NCI-H460 (cell line): ENCODE data around the gene MIGA1. TPM values are rescaled to one million over a fixed set of nuclear protein-coding genes. Genes with fewer than 3 reads are reported as not detected.
"Not testable (repeated sequence)": the region's sequence is repeated elsewhere in the genome, so short reads cannot be mapped to it uniquely, and the experiment has no call there.

ENCODE experiments used
- DNase-seq: peaks from one replicate; pipeline ENCODE4 v3.0.0-alpha.2; 2016; ENCODE audit warnings: low read depth; ENCODE audit errors: extremely low read depth
- polyA plus RNA-seq: library from polyadenylated mRNA; depleted of rRNA; stranded (reverse); fragments of >200 nt; gene quantifications from 2 replicates; pipeline ENCODE4 v1.2.3, GENCODE V29; 2014; cell fraction: nucleus; rRNA removed
- total RNA-seq: library from RNA; depleted of rRNA; stranded (reverse); fragments of >200 nt; shearing (Covaris generic); gene quantifications from 2 replicates; pipeline ENCODE4 v1.2.3, GENCODE V29; 2014; rRNA removed

Gene MIGA1, protein sequence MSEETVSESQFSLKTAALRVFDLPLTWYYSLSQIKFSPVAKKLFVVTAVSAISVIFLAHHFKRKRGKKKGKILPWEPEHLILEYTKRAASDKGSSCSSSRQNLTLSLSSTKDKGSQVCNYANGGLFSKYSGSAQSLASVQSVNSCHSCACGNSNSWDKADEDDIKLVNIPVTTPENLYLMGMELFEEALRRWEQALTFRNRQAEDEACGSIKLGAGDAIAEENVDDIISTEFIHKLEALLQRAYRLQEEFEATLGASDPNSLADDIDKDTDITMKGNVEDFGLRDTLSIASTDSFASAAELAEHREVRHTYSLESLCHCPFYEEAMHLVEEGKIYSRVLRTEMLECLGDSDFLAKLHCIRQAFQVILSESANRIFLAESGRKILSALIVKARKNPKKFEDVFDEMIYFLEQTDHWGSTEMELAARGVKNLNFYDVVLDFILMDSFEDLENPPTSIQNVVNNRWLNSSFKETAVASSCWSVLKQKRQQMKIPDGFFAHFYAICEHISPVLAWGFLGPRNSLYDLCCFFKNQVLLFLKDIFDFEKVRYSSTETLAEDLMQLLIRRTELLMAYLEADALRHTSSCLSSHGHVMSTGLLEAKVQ
- total RNA-seq = 14.4 and 15.7 TPM in 2 replicates
- polyA plus RNA-seq = 10.3 and 10.4 TPM in 2 replicates

DNA sequence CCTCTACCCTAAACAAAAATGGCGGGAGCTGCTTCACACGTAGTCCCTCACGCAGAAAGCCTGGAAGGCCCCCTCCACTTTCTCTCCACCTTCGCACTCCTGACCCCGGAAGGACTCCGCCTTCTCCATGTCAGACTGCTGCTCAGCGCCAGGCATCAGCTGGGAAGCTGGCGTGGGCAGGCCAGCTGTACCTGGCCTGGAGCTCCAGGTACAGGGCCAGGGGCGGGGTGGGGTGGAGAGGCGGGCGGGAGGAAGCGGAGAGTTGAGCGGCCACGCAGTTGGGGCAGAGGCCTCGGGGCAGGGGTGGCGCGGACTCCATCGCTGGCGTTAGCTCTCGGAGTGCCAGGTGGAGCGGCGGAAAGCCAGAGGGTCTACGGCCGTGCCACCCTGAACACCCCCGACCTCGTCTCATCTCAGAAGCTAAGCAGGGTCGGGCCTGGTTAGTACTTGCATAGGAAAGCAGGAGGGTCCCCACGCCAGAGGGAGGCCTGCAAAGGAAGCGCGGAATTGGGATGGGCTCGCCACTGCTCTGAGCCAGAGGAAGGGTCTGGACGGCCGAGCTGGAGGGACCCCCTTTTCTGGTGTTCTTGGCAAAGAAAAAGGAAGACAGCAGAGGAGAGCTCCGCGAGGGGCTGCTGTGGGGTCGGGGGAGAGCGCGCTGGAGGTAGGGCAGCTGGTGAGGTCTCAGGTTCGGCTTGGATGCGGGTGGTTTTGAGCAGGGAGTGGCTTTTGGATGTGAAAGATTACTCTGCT, at the start of gene MIGA1:
MIGA1 (plus strand) TSS at position 121 of the 753 bp plus-strand sequence. CDS start 3,604 bp downstream, outside the sequence.
- DNase-seq = peak; percentile 78

DNA sequence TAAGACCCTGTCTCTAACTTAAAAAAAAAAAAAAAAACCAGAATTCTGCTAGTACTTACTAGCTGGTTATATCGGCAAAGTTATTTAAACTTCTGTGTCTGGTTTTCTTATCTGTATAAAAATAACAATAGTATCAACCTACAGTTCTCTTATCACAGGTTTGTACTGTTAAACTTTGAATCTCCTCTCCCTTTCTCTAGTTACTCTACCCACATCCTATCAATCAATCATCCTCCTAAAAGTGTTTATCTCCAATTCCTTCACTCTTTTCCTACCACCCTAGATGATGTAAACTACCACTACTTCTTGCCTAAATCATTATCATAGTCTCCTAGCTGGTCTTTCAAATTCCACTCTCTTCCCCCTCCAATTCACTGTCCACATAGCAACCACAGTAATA, 47.4 kb upstream of the MIGA1 start:
- DNase-seq = no peak

DNA sequence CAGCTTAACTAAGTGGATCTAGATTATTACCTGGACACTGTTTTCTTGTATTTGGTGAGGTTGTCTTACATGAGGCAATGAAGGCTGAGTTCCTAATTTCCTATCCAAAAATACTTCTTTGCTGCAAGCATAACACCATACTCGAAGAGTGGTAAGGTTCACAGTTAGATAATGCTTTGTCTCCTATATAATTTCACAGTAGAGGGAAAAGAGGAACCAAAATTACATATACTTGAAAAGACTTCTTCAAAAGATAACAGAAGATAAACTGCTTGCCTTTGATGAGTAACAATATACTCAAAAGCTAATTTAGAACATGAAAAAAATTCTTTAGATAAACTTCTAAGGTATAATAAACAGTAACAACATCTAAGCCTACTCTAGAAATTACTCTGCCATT, 40.2 kb upstream of the MIGA1 start:
- no peak for DNase-seq

DNA sequence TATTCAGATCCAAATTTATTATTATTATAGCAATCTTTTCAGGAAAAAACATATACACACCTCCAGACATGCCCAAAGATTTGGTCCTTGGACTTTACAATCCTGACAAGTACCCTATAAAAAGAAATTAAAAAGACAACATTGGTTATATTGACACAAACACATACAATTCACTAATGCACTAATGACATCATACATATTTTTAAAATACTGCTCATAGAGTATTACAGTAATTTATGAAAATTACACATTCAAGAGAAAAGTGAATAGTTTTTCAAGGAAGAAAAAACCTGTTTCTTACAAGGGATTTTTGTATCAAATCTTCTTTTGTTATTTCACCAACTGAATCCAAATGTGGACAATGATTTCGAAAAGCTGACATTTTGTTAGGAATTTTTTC, 38.1 kb upstream of the MIGA1 start:
- DNase-seq = no peak

DNA sequence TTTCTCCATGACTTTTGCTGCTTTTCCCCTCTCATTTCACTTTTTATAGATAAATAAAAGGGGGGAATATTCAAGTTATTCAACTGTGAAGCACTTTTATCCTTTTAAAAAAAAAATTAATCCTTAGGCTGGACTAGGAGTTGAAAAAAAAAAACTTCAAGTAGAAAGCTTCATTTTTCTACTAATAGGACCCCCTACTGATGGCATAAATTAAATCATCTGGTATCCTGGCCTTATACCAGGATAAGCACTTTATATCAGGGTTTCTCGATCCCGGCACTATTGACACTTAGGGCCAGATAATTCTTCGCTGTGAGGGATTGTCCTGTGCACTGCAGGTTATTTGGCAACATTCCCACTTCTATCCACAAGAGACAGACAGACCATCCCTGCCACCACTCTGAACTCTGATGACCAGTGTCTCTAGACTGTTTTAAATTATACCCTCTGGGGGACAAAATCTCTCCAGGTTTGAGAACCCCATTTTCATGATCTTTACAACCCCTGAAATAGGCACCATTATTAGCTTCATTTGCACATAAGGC, 37.4 kb upstream of the MIGA1 start:
- no peak for DNase-seq

DNA sequence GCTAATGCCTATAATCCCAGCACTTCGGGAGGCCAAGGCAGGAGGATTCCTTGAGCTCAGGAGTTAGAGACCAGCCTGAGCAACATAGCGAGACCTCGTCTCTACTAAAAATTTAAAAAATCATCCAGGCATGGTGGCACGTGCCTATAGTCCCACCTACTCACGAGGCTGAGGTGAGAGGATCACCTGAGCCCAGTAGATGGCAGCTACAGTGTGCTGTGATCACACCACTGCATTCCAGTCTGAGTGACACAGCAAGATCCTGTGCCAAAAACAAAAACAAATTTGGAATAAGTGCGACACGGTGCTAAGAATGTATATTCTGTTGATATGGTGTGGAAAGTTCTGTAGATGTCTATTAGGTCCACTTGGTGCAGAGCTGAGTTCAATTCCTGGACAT, 34.9 kb upstream of the MIGA1 start:
- no peak for DNase-seq

DNA sequence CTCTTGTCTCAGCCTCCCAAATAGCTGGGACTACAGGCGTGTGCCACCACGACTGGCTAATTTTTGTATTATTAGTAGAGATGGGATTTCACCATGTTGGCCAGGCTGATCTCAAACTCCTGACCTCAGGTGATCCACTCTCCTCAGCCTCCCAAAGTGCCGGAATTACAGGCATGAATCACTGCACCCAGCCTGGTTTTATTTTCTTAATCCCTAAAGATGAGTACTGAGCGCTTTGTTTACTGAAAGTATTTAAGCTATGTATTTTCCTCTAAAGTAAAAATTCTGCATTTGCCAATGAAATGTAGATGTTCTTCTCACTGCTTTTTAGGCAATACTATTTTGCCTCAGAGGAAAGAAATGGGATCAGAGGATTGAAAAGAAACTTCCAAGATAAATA, 30.0 kb upstream of the MIGA1 start:
- DNase-seq = not testable (repeated sequence)

DNA sequence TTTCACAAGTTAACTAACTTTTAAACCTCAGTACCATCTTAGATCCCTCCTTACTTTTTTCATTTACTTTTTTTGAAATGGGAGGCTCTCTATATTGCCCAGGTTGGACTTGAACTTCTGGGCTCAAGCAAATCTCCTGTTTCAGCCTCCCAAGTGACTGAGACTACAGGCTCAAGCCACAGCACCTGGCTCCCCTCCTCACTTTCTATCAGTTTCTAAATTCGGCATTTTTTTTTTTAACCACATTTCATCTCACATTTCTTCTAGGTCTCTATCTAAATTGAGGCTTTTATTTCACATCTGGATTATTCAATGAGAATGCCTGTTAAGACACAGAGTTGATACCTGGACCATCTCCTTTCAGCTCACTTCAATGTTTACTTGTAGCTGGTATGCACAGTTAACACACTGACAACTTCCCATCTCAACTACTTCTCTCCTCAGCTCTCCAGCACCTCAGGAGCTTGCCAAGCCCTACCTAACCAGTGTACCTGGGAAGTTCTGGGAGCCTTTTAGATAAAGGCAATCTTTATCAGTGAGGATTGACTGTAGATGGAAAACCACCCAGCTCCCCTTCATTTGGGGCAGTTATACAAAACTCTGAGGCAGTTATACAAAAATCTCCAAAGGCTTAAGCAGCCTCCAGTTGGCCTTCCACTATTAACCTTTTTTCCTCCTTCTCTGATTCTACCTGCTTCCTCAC, 23.2 kb upstream of the MIGA1 start:
- DNase-seq = no peak

DNA sequence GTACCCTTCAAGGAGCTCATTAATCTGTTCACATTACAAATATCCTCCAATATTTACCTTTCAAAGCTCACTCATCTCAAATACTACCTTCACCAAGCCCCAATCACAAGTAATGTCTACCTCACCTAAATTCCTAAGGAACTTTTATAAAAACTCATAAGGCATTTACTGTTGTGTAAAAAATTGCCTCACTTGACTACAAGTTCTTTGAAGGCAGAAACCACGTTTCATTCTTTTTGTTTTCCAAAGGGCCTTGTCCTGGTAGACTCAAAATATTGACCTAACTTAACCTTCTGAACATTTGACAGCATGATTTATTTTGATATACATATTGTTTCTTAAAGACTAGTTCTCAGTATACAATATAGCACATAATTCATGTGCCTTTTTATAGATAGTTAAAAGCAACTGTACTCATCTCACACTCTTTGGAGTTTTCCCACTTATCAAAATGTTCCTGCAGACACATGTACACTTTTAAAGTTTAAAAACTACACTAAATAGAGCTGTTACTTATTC, 22.3 kb upstream of the MIGA1 start:
- DNase-seq = no peak

DNA sequence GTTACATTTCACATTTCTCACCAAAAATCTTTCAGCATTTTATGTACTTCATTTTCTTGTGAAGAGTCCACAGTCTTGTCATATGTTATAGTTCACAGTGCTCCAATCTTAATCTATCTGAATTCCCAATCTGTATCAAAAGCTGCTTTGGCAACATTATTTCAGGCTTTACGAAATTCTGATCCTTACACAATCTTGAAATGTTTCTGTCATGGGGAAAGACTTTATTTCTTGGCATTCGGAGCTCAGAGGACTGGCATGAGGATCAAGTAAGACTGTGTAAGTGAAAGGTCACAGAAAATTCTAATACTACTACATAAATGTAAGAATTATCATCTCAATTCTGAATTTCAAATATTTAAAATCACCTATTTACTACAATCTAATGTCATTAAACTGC, 21.8 kb upstream of the MIGA1 start:
- no peak for DNase-seq

DNA sequence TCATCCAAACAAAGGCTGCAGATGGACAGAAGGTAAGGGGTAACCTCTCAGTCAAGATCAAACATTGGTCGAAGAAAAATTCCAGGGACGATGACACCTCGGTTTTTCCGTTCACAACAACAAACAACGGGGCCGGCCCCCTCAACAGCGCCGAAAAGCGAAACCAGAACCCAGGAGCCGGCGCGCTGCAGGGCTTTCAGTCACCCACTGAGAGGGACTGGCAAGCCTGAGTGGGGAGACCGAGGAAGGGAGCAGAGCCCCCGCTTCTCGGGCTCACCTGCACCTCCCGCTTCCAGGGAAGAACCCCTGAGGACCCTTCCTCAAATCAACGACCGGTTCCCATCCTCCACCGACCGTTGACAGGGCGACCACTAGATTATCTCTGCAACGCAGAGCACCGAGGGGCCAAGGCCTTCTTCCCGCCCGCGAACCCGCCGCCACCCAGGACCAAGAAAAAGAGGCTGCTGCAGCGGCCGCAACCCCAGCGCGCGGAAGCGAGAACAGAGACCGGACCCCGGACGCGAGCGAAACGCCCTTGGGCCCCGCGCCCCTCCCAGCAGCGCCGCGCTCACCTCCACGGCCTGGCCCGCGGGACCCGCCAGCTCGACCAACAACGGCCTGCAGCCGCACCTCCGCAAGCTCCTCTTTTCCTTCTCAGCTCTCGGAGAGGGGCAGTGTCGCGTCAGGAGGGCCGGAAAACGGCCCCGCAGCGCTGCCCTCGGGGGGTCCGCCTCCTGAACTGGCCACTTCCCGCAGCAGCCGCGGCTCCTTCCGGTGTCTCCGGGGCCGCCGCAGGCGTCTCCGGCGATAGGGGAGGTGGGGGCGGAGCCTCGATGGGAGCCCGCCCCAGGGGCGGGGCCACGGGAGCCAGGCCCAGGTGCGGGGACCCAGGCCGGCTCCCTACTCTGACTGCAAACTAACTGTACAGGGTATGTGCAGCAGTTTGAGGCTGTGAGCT, 20.1 kb upstream of the MIGA1 start, which contains the start of gene USP33:
USP33 (minus strand) TSS at position 782 of the 958 bp plus-strand sequence. CDS start 18,155 bp downstream, outside the sequence.
- peak; percentile 72 for DNase-seq

DNA sequence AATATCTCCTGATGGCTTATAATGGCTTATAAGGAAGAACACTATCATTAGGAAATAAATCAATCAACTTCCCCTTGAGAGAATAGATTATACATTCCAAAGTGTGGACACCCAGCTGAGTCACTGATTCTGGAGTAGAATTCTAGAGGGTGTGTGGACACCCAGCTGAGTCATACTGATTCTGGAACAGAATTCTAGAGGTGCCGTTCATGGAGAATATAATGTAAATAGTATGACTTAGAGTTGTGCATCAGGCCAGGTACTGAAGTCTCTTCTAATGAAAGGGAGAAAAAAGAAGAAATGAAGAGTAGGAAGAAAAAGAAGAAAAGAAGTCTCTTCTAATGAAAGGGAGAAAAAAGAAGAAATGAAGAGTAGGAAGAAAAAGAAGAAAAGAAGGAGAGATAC, 17.4 kb upstream of the MIGA1 start:
- DNase-seq = peak; percentile 51

DNA sequence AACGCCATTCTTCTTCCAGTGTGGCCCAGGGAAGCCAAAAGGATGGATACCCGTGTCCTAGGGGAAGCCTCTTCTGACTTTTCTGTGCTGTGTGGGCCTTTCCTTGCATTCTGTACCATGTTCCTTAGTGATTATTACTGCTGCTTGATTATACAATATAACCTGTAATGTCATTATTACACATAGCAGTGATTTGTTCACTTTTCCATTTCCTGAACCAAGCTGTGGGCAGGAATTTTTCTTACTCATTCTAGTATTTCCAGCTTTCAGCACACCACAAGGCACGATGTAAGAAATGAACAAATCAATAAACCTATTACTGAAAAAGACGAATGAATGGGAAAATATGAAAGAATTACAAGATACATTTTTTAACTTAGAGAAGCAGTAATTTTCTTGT, 11.4 kb upstream of the MIGA1 start:
- DNase-seq = no peak

DNA sequence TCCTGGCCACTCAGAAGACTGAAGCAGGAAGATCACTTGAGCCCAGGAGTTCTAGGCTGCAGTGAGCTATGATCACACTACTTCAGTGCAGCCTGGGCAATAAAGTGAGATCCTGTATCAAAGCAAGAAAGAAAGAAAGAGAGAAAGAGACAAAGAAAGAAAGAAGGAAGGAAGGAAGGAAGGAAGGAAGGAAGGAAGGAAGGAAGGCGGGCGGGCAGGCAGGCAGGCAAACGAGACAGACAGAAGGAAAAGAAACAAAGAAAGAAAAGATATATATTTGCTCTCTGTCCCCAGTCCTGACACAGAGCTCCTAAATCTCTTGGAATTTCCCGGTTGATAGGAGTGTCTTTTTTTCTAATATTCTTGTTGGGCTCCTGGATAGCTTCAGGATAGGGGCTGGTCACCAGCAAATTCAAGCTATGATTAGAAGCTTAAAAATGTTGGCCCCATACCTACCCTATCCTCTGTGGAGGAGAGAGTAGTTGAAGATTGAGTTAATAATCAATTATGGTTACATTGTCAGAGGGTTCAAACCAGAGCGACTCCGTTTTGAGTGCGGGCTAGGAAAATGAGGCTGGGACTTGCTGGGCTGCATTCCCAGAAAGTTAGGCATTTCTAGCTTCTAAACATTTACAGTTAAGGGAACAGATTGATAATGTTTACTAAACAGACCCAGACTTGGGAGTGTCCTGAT, 3.3 kb upstream of the MIGA1 start:
- DNase-seq = no peak

DNA sequence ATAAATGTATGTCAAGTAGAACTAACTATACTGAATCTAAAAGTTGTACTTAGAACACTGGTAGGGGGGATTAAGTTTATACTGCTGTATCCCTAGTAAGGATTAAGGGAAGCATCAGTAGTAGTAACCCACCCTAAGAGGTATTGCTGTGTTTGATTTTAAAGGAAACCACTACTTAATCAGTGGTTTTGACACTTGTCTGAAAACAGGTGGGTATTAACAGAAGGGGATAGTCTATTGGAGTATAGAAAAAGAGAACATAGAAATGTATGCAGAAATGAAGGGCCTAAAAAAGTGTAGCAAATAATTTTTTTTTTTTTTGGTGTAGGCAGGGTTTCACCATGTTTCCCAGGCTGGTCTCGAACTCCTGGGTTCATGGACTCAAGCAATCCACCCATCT, 2.2 kb downstream of the MIGA1 start:
- DNase-seq = no peak

DNA sequence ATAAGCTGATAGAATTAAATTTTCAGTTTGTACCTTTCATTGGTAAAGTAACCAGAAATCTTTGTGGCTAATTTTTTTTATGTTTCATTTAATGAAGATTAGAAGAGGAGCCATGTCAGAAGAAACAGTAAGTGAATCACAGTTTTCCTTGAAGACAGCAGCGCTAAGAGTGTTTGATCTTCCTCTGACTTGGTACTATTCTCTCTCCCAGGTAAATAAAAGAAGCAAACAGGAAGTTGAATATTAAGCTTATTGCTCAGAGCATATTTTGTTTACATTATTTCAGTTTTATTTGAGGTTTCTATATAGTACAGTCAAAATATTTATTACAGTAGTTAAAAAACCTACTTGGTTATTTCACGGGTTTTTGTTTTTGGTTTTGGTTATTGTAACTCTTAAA, 3.7 kb downstream of the MIGA1 start:
- no peak for DNase-seq

DNA sequence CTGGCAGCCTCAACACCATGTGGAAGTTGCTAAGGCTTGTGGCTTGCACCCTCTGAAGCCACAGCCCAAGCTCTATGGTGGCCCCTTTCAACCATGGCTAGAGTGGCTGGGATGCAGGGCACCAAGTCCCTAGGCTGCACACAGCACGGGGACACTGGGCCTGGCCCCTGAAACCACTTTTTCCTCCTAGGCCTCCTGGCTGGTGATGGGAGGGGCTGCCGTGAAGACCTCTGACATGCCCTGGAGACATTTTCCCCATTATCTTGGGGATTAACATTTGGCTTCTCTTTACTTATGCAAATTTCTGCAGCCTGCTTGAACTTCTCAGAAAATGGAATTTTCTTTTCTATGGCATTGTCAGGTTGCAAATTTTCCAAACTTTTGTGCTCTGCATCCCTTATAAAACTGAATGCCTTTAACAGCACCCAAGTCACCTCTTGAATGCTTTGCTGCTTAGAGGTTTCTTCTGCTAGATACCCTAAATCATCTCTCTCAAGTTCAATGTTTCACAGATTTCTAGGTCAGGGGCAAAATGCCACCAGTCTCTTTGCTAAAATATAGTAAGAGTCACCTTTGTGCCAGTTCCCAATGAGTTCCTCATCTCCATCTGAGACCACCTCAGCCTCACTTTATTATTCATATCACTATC, 6.8 kb downstream of the MIGA1 start:
- not testable (repeated sequence) for DNase-seq

DNA sequence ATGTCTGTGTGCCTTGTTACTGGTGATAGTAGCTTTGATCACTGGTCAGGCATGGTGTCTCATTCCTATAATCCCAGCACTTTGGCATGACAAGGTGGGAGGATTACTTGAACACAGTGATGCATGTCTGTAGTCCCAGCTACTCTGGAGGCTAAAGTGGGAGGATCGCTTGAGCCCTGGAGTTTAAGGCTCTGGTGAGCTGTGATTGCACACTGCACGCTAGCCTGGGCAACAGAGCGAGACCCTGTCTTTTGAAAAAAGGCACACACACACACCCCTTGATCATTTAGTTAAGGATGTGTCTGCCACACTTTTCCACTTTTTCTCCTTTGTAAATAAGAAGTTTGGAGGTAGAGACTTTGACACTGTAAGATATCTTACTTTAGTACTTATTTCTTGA, 15.1 kb downstream of the MIGA1 start:
- no peak for DNase-seq
